LHCN-M2 (cell line): Measurements from ENCODE around the gene HOXB1. TPM values are rescaled to one million over a fixed set of nuclear protein-coding genes. Genes with fewer than 3 reads are reported as not detected.
A peak's percentile ranks its signal among the peaks of the same experiment; 100 is the strongest.

Source experiments
- DNase-seq: peaks from one replicate; pipeline ENCODE4 v3.0.0-alpha.2; 2012; ENCODE audit warnings: low read depth
- polyA plus RNA-seq: library from polyadenylated mRNA; unstranded; fragments of >200 nt; gene quantifications from one replicate; pipeline ENCODE4 v1.2.1, GENCODE V29; 2012; ENCODE audit warnings: missing spikeins
- total RNA-seq: library from RNA; depleted of rRNA; stranded (reverse); fragments of >200 nt; gene quantifications from 2 replicates; pipeline ENCODE4 v1.2.3, GENCODE V29; 2014; rRNA removed

HOXB1 gene
- total RNA-seq = not detected in 2 replicates
- not detected for polyA plus RNA-seq

DNA sequence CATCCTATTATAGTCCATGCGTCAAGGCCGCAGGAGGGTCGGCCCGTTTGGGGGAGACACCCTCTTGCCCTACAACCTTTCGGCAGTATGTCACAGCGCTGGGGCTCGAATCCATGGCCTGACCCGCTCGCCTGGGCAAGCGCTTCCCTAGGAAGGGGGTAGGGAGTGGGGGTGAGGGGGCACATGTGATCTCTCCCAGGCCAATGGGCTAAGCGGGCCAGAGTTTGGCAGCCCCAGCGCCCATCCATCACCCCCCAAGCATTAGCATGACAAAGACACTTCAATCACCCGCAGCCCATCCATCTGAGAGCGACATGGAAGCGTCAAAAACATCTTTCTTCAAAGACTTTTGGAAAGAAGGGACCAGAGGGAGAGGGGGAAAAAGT lies at the start of gene HOXB1:
Gene HOXB1 (minus strand): TSS at position 125 of the 386 bp plus-strand sequence. CDS start 107 bp downstream, at position 18.
- no peak for DNase-seq

DNA sequence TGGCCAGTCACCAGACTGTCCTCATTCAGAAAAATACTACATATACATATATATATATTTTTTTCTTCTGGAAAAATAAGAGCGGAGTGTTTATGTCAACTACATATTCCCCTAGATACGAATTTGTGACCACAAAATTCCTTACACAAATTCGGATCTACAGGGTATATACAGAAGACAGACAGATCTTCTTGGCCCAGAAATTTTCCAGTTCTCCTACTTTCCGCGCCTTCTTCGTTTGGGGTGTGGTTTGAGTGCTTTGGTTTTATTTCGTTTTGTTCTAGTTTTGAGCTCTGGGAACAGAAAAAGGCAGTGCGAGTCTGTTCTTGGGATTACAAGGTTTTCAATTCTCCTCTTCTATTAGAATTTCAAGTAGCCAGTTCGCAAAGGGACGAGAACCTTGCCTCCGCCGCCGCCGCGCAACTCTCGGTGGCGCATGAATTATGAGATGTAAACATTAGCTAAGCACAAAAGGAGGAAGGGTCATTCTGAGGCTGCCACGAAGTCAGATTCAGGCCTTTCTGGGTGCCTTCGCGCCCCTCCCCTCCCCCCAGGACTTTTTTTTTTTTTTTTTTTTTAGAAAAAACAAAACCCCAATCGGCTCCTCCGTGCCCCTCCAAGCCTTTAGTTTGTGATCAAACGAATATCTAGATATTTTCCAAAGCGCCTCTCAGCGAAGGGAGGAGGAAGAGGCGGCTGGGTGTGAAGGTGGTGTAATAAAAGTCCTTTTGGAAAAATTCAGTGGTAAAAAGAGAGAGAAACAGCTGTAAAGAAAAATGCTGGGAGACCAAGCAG lies 49.1 kb upstream of the HOXB1 start:
- DNase-seq = no peak

DNA sequence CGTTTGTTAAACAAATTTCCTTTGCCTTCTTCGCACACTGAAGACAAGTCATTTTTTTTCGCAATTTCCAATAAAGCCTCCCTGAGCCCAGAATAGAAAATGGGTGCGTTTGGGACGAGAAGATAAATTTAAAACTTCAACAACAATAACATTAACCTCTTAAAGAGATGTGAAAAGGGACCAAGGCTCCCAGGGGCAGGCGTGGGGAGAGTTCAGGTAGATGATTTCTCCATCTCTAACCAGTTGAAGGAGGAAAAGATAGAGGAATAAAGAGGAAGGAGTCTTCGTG lies 48.6 kb upstream of the HOXB1 start:
- DNase-seq = no peak

DNA sequence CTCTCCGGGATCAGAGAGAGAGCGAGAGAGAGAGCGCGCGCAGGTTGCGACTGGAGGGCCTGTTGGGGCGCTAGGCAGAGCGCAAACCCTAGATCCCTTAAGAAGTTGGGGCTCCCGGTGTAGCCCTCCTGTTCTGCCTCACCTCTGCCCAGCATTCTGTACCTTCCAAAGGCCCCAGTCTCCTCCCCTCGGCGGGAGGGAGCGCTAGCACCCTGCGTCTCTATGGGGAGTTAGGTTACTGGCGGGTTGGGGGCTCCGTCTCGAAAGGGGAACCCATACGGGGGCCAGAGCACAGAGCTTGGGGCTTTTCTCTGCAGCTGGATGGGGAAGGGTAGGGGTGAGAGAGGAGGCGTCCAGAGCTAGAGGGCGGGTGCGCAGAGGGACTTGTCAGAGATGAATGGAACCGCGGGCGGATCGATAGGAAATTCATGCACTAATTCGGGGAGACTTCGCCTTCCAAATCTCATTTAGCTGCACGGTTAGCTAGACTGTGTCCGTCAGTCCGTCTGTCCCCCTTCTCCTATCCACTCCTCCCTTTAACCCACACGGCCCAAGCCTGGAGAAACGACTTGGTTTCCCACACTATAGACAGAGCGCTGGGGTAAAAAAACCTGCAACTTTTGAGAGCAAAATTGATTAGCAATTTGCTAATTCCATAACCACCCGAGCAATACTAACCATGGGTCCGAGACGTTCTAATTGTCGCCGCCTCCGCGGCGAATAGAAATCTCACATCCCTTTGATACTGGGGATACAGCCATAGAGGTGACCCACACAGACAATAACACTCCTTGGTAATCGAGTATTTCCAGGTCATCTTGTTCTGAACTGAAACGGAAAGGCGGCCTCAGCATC lies 48.0 kb upstream of the HOXB1 start:
- no peak for DNase-seq

DNA sequence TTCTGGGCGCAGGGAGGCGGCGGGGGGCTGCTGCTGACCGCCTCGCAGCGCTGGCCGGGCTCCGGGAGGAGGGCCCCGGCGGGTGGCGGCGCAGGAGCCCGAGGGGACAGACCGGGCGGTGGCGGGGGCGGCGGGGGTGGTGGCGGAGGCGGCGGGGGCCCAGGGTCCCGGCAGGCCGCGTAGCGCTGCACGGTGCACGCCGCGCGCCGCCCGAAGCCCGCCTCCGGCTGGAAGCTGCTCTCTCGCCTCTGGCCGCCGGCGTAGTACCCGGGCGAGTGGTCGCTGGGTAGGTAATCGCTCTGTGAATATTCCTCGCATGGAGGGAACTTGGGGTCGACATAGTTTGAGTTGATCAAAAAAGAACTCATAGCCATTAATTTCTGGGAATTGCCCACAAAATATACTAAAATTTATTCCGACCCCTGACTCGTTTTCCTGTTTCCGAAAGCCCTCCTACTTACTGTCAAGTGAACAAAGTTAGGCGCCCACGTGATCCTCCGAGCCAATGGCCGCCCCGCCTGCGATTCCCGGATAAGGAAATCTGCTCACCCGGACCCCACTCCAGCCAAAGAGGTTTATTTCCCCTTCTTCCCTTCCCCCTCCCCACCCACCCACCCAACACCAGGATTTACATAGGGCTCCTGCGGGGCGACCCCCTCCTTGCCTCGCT lies 47.3 kb upstream of the HOXB1 start, which contains the start of gene HOXB4:
Gene HOXB4 (minus strand): TSS at position 405 of the 670 bp plus-strand sequence. CDS start 31 bp downstream, at position 374.
- DNase-seq = peak; percentile 68

DNA sequence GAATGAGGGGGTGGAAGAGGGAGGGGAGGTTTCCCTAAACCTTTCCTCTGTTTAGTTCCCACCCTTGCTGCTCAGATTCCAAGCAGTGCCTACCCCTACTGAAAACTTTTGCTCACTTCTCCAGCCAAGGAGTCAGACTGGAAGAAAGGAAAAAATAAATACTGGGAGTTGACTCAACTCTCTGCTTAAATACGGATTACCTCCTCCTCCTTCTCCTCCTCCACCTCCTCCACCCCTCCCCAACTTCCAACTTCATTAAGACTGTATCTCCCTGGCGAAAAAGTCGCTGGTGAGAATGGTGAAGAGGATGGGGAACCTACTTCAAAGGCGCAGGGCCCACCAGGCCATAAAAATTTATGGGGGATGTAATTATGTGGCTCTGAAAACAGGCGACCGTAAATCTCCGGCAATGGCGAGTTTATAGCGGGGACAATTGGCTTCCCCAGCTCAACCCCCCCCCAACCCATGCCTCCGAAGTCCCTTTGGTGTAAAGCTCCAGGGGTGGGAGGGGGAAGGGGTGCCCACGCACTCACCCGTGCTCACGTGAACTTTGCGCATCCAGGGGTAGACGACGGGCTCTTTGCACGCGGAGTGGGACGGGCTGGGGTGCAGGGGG lies 46.6 kb upstream of the HOXB1 start:
- DNase-seq = peak; percentile 35

DNA sequence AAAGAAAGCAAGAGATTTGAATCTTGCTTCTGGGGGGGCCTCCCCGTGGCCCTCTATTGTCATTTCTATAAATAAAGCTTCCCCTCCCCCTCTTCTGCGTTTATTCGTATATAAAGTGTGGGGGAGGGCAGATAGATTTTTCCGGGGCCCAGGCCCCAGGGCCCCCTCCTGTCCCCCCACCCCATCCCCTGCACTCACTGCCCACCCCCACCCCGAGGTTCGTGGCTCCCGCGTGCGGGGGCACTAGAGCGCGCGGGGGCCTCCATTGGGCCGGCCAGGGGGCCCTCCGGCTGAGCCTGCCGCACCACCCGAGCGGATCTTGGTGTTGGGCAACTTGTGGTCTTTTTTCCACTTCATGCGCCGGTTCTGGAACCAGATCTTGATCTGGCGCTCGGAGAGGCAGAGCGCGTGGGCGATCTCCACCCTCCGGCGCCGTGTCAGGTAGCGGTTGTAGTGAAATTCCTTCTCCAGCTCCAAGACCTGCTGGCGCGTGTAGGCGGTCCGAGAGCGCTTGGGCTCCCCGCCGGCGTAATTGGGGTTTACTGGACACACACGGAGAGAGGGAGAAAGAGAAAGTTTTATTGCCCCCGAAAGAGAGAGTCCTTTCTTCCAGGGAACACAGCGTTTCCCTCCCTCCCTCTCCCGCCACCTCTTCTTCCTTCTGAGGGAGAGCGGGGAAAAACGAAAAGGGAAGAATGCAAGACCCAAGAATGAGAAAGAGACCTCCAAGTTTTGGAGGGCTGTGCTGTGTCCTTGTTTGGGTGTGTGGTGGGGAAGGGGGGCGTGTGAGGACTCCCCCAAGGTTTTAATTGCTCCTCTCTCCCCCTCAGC lies 45.9 kb upstream of the HOXB1 start:
- no peak for DNase-seq

DNA sequence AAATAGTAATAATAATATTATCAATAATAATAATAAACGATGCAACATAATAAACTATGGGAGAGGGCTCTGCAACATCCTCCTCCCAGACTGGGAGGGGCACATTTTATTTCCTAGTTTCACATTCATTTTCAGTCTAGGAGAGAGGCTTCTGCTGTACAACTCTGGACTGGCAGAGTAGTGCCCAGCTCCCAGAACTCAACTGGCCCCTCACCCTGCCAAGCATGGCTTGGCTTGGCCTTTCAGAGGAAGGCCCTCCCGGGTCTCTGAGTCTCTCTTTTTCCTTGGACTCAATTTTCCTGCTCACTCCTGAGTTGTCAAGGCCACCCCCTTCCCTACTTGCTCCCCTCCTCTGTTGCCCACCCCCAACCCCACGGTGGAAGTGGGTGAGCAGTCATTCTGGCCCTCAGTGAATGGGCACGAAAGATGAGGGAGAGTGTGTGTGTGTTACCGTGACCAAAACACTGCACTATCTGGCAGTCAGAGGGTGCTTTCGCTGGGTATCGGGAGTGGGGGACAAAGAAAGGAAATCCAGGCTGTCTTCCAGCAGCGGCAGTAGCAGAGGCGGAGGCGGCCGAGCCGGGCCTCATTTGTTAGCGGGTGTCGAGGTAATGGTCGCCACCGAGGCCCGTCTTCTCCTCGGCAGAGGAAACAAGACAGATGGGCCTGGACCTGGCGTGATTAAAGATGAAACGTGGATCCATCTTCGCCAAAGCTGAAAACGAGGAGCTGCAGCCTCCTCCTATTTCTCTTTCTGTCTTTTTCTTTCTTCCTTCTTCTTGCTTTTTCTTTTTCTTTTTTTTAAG lies 45.1 kb upstream of the HOXB1 start:
- DNase-seq = no peak

DNA sequence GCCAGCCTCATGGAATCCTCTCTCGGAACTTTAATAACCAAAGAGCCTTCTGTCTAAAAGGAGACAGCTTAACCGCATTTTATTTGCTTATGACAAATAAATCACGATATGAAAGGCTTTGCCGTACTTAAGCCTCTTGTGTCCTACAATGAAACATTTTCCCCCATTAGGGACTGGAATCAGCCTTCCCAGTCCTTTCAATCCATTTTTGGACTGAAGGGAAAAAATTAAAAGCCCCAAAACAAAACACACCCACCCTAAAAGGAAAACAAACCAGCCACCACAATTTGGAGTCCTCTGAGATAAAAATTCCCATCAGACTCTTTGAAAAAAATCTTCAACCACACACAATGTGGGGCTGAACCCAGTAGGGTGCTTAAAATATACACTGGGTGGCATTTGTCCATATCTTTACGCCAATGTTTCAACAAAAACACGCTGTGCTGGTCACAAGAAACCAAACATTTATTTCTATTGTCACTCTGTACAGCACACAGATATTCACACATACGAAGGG lies 44.3 kb upstream of the HOXB1 start:
- no peak for DNase-seq

DNA sequence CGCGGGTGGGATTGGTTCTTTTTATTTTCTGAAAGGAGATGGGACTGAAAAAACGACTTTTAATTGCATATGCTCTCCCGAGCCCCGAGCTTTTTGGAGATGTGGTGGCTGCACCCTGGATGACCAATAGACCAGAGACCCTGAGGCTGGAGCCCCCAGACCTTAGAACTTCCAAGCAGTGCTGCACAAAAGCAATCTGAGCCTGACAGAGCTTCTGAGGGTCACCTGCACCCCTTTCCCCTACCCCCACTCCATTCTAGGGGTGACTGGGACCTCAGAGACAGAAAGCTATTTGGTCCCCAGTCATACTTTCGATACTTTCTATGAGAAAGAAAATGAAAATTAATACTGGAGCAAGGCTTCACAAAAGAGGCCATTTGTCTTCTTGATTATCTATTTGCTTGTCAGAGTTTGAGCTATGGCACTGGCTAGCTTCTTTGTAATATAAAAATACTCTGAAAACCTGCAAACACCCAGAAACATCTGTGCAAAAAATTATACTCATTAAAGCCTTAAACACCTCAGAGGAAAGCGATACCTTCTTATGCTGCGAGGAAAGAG lies 43.8 kb upstream of the HOXB1 start:
- DNase-seq = no peak

DNA sequence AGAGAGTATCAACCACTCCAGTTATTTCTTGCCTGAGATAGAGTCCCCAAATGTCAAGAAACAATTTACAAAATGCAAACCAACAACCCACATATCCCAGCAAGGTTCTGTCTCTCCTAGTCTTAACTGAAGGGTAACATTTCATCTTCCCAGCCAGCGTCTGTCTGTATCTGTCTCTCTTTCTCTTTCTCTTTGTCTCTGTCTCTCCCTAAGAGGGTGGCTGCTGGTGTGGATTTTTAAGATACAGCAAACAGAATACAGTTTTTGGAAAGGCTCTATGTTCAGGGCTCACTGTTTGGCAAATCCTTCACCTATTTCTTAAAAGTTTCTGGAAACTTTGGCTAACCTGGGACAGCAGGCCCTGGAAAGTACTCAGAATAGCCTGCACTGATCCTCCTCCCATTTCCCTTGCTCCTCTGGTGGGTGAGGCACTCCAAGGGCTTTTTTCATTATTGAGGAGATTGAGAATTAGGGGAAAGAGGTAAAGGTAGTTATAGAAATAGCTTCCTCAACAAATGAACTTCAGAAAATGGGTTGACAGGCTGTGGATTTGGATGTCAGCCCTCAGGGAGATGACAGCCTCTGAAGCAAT lies 41.1 kb upstream of the HOXB1 start:
- DNase-seq = no peak

DNA sequence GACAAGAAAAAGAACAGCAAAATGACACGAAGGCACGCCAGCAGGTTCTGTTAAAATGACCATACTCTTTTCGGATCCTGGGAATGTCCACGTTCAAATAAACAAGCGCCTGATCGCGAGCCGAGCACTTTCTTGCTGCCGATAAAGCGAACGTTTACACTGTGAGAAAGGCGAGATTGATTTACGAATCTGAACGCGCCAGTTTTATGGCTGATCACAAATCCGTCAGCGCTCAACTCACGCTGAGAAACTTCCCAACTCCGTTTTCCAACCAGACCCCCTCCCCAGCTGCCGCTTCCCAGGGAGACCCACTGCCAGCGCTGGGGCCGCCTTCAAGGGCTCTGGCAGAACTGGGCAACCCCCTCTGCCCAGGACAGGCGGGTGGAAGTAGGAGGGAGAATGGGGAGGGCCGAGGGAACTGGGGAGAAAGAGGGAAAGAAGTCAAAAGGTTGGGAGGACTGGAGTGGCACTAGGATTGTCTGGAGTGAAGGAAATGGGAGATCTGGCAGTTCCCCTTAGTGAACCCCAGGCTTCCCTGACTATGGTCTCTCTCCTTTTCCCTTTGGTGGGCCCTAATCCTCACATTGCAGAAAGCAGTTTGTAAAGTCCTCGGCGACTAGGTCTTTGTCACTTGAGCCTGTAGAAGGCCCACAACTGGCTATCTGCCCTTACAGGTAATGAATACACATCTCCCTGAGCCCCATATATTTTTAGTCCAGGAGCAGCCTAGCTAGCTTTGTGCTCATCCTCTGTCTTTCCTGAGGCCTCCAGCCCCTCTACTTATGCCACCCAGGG lies 40.4 kb upstream of the HOXB1 start:
- DNase-seq = no peak

DNA sequence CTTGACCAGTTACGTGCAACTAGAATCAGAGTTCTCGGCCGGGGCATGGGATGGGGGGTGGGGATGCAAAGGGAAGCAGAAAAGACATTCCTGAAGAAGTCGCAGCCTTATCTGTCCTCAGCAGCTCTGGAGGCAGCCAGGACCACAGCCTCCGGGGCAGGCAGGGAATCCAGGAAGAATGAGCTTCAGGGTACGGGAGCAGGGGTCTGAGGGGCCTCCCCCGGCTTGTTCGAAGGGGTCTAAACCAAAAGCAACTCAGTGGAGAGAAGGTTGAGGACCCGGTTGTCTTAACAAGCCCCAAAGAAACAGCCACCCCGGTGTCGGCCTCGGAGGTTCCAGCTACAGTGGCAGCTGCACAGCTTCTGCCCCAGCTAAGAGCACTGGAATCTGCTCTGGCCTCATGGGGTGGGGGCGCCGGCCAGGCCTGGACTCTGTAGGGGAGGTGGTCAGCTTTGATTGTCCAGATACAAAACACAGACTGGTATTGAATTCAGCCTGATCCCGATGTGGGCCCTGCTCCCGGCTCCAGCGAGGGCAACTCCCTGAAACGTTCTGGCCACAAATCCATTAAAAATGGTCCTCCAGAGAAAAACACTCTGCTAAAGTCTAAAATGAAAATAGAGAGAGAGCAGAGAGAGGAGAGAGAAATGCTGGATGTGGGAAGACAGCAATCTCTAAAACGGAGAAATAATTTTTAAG lies 39.7 kb upstream of the HOXB1 start:
- DNase-seq = no peak

DNA sequence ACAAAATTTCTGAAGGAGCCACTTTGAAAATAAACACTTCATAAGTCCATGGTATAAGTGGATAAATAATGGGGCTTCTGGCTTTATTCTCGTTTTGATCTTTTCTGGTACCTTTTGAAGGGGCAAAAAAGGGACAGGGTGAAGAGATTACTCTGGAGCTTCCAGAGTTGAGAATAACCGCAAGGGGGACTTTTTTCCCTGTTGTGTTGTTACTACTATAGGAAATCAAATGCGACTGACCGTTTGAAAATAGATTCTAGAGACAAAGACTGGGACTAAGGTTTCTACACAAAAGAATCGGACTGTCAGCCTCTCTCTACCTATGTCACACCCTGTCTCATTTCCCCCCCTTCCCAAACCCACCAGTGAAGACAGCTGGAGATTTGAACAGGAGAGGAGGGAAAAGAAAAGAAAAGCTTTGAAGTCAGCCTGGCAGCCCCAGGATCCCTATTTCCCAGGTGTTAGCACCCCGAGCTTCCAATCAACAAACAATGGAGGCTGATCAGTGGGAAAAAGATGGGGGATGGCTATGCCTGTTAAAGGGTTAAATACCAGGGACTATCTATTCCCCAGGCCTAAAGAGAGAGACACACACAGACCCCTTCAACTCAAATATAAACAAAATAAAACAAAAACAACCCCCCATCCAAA lies 39.0 kb upstream of the HOXB1 start:
- no peak for DNase-seq

DNA sequence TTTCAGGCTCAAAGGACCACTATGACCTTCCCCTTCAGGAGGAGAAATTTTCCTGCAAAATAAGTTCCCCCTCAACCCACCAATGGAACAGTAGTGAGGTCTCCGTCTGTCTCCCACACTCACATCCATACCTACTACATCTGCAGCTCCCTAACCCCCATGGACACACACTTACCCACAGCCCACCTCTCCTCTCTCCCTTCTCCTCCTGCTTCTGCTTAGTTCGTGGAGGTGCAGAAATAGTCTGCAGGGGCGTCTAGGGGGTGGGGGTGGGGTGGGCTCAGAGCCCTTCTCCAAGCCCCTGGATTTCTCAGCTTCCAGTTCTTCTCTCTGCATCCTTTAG lies 38.4 kb upstream of the HOXB1 start:
- no peak for DNase-seq

DNA sequence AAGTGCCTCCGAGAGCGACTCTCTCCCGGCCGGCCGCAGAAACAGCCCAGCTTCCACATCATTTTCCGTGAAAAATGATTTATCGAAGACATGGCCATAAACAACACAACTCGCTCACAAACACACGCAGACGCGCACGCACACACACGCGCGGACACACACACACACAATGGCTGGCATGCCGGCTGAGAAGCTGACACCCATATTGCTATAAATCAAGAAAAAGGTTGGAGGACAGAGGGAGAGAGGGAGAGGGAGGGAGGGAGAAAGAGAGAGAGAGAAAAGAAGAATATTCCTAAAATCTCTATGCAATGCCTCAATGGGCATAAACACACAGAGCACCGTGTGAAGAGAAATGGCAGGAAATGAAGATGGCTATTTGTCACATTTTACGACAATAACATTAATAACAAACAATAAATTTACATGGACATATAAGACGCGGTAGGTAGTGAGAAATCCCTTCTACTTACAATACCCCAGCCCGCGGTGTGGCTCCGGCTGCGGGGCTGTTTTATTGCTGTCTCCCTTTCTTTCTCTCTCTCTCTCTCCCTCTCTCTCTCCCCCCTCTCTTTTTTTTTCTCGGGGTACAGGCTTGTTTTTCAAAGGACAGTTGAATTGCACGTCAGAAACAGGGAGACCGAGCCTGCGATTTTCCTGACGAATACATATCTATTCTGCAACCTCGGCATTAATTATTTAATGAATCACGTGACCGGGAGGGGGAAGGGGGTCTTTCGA lies 37.9 kb upstream of the HOXB1 start:
- DNase-seq = no peak
